Fibroblast of skin of left biceps (primary cell): ENCODE results near the gene ZFTA.
A peak's percentile ranks its signal among the peaks of the same experiment; 100 is the strongest.
"Not testable (repeated sequence)": the region's sequence is repeated elsewhere in the genome, so short reads cannot be mapped to it uniquely, and the experiment has no call there.

Experiments
- DNase-seq, 2 experiments: peaks; one replicate each; pipeline ENCODE4 v3.0.0-alpha.2; 2013; ENCODE audit warnings: low read depth in 2 of 2

ZFTA gene

DNA sequence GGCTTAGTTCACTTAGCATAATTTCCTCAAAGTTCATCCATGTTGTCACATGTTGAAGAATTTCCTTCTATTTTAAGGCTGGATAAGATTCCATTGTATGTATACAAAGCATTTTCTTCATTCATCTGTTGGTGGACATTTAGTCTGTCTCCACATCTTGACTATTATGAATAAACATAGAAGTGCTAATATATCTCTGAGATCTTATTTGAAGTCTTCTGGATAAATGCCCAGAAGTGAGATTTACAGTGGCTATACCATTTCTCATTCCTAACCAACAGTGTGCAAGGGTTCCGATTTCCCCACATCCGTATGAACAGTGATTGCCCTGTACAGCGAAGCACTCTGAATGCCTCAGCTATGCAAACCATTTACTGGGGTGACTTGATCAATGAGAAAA lies 6.6 kb upstream of the ZFTA start:
- DNase-seq = no peak

- DNase-seq = not testable (repeated sequence)
These were observed 3.3 kb upstream of the ZFTA start for GRCh38 chr11:63771741-63772318.

GRCh38 chr11:63770763-63771162 lies 2.2 kb upstream of the ZFTA start:
- no peak for DNase-seq

- no peak for DNase-seq
These were observed 1.3 kb upstream of the ZFTA start for GRCh38 chr11:63769714-63770455.

- DNase-seq = no peak
These were observed 603 bp upstream of the ZFTA start for GRCh38 chr11:63769042-63769713.

DNA sequence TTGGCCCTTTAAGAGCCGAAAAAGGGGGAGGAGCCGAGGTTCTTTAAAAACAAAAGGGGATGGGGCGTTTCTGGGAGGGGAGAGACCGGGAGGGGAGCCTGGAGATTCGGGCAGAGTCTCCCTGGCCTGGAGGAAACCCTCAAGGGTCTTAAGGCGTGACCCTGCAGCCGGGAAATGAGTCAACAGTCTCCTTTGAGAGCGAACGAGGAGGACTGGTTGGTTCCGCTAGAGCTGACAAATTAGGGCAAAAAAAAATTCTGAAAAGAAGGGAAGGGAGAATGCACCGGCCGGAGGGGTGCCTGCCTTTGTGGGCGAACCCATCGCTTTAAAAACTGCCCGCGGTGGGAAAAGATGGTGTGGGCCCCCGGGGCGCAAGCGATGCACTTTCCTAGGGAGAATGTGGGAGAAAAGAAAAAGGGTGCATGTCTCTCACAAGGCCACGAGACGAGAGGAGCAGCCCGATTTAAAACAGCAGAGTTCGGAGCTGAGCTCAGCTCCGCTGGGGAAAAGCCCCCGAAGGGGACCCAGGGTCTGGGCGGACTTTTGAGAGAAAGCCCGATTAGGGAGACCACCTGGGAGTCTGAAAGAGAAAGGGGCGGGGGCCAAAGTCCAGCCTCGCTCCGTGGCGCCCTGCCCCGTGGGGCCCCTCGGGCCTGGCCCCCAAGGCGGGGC lies 874 bp downstream of the ZFTA start:
- DNase-seq = peak; percentile 22 to 45

DNA sequence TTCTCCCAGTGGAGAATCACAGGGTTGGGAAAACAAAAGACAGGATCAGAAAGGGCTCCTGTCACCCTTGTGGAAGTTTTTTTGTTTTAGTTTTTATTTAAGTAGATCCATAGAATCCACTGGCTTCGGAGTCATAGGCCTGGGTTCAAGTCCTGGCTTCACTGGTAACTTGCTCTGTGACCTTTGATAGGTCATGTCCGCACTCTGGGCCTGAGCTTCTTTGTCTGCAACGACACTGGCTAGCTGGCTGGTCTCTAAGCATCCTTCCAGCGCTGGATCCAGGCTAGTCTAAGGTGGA lies 1.4 kb downstream of the ZFTA start:
- no peak for DNase-seq

DNA sequence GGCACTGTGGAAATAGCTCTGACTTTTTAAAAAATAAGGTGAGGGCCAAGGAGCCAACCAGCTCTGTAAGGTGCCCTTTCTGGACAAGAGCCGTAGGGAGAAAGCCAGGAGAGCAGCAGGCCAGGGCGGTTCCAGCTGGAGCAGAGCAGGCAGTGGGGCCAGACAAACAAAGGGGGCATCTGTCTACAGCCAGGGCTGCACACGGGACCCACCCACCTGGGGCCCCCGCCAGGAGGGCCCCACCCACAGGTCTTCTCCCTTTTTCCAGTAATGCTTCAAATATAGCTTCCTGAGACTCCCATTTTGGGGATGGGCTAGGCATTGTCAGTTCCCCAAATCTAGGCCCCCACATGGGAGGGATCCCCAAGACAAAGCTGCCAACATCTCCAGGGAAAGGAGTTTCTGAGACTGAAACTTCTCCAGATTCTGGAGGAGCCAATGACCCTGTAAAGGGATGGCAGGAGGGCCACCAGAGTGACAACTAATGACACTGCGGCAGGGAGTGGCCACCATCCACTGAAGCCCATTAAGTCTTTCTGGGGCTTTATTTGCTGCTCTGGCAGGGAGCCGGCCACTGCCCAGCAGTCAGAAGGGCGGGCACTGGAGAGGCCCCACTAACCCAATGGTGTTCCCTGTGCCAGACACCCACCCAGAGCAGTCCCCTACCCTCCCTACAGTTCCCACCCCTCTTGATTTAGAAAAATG lies 1.9 kb downstream of the ZFTA start:
- DNase-seq = no peak

GRCh38 chr11:63765688-63766241 lies 2.8 kb downstream of the ZFTA start:
- no peak for DNase-seq

DNA sequence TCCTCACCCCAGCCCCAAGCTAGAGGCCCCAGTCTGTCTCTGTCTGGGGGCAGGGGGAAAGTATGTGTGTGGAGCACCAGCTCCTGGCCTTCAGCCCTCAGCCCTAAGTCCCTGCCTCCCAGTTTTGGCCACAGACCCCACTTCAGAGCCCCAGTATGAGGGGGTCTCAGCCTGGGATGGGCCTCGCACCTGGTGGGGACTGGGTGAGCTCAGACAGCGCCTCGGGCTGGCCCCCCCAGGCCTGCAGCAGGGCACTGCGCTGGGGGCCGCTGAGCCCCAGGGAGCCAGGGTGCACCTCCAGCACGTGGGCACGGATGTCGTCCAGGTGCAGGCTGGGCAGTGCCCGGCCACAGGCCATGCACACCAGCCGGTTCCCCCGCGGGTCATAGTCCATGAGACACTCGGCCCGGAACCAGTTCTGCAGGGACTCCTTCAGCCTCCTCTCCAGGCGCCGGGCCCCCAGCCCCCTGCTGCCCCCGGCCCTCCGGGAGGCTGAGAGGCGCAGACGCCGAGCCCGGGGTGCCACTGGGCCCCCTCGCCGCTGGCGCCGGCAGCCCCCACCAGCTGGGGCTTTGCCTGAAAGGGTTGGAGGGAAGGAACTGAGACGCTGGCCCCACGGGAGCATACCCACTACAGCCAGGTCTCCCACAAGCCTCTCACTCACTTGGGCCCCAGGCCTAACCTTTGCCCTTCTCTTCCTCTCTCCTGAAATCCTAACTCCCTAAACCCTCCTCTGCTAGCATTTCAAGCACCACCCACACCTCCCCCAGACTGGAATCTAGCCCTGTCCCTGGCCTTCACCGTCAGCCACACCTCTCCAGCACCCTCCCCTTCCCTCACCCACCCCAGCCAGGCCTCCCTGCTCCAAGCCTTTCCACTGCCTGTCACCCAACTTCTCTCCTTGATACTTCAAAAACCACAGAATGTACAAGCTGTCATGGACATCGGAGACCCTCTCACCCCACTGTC lies 3.6 kb downstream of the ZFTA start:
- no peak for DNase-seq

- no peak for DNase-seq
These were observed 4.3 kb downstream of the ZFTA start for GRCh38 chr11:63764340-63764678.

DNA sequence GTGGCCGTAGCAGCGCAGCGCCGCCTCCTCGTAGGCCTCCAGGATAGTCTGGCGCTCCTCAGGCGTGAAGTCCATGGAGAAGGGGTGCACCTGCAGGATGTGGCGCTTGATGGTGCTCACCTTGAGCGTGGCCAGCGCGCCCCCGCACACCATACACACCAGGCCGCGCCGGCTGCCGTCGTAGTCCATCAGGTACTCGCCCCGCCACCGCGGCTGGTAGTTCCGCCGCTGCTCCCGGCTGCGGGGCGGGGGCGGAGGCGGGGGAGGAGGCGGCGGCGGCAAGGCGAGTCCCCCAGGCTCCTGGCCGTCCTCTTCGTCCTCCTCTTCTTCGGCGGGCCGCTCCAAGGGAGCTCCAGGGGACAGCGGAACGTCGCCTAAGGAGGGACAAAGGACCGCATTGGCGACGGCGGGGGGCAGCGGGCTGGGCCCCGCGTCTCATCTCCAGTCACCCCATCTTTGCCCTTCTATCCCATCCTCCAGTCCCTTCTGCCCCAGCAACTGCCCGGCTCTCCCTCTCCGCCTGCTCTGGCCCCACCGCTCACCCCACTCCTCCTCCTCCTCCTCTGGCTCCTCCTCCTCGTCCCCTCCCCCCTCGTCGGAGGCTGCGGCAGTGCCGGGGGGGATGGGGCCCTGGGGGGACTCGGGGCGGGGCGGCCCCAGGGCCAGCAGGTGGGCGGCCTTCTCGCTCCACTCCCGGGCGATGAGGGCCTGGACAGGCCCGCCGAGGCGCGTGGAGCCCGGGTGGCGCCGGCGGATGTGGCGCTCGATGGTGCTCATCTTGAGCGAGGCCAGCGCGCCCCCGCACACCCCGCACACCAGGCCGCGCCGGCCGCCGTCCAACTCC lies 4.9 kb downstream of the ZFTA start:
- no peak for DNase-seq

- DNase-seq = no peak
These were observed 5.7 kb downstream of the ZFTA start for GRCh38 chr11:63762654-63763495.

GRCh38 chr11:63761931-63762653 lies 6.5 kb downstream of the ZFTA start:
- DNase-seq = no peak

DNA sequence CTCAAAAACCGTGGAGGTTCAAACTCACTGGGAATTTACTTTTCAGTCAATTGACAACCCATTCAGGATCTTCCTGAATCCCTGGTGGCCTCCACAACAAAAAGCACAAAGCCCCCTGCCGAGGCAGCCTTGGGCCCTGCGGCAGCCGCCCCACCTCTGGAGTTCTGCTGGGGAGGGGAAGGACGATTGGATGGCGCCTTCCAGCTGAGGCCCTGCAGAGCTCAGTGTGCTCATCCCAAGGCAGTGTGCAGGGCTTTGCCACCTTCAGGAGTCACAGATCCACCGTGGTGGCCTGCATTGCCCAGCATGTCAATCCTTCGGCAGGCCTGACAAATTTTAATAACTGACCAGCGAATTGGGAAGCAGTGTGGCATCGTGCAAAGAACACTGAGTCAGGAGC lies 7.4 kb downstream of the ZFTA start:
- DNase-seq = no peak

- DNase-seq = no peak
These were observed 8.0 kb downstream of the ZFTA start for GRCh38 chr11:63760487-63761079.

- DNase-seq = no peak
These were observed 11.4 kb downstream of the ZFTA start for GRCh38 chr11:63756919-63757761.
